H1 (cell line): ENCODE results near the gene MRPS12. TPM values are rescaled to one million over a fixed set of nuclear protein-coding genes. Genes with fewer than 3 reads are reported as not detected.

Source experiments
- CTCF ChIA-PET: fragments of 300-600 bp; sonication (Branson Sonifier 250); formaldehyde crosslinking; loops from one replicate; lab custom pipeline; 2021; ENCODE audit not compliant: partially characterized antibody; lab: Charles Lee
- POLR2A ChIA-PET: fragments of 300-600 bp; sonication (Branson Sonifier 250); formaldehyde crosslinking; loops from one replicate; lab custom pipeline; 2021; ENCODE audit warnings: inconsistent platforms; ENCODE audit not compliant: partially characterized antibody; lab: Charles Lee
- DNase-seq, 2 experiments: peaks; one replicate each; pipeline versions ENCODE4 v3.0.0 to v3.0.0-alpha.2; 2010 to 2022; ENCODE audit warnings: low spot score in 2 of 2, low read depth in 1 of 2, mixed read lengths in 1 of 2
- FAIRE-seq: peaks from 2 replicates; lab custom pipeline; 2011; peaks lifted over from hg19 to GRCh38; lab: Jason Lieb, UNC
- H2AFZ ChIP-seq: 2 replicates; pipeline ENCODE4 v1.8.1; 2012; ENCODE audit warnings: low read length, inconsistent platforms
- H2AK5ac ChIP-seq: 2 replicates; pipeline ENCODE4 v1.6.1; 2013; ENCODE audit warnings: low read depth, low read length
- H2BK120ac ChIP-seq: replicated peaks from 2 replicates; pipeline ENCODE3; 2013; ENCODE audit warnings: low read depth, low read length, inconsistent platforms
- H2BK12ac ChIP-seq: 2 replicates; pipeline ENCODE4 v1.6.1; 2013; ENCODE audit warnings: low read depth, low read length
- H2BK15ac ChIP-seq: 2 replicates; pipeline ENCODE4 v1.6.1; 2013; ENCODE audit warnings: low read length
- H2BK20ac ChIP-seq: 2 replicates; pipeline ENCODE4 v1.6.1; 2013; ENCODE audit warnings: low read length
- H2BK5ac ChIP-seq: 2 replicates; pipeline ENCODE4 v1.6.1; 2013; ENCODE audit warnings: low read depth, low read length
- H3K14ac ChIP-seq: 2 replicates; pipeline ENCODE4 v1.6.1; 2013; ENCODE audit warnings: inconsistent platforms; ENCODE audit not compliant: insufficient read length
- H3K18ac ChIP-seq: 2 replicates; pipeline ENCODE4 v1.6.1; 2013; ENCODE audit warnings: low read length; ENCODE audit errors: extremely low read depth
- H3K23ac ChIP-seq: 2 replicates; pipeline ENCODE4 v1.6.1; 2013; ENCODE audit warnings: inconsistent platforms; ENCODE audit not compliant: insufficient read length
- H3K23me2 ChIP-seq: 2 replicates; pipeline ENCODE4 v1.6.1; 2013; ENCODE audit warnings: low read depth, low read length
- H3K27ac ChIP-seq: 2 replicates; pipeline ENCODE4 v1.6.1; 2011; ENCODE audit warnings: low read depth, low read length, inconsistent platforms
- H3K27me3 ChIP-seq, 4 experiments: replicated peaks in 1 of 4; 1 replicate in 1 of 4; 2 replicates in 3 of 4; pipeline versions ENCODE4 v1.6.1 to v1.8.1; 2011 to 2013; ENCODE audit warnings: low read length in 3 of 4, mild to moderate bottlenecking in 3 of 4, inconsistent platforms in 2 of 4, mixed read lengths in 2 of 4, moderate library complexity in 1 of 4; ENCODE audit not compliant: control insufficient read depth in 3 of 4, insufficient read depth in 3 of 4; ENCODE audit errors: extremely low read depth in 1 of 4
- H3K36me3 ChIP-seq, 4 experiments: 2 replicates each; pipeline versions ENCODE4 v1.6.1 to v1.8.1; 2011 to 2013; ENCODE audit warnings: mild to moderate bottlenecking in 4 of 4, low read length in 3 of 4, moderate library complexity in 2 of 4, control low read depth in 1 of 4, inconsistent platforms in 1 of 4; ENCODE audit not compliant: insufficient read depth in 4 of 4, control insufficient read depth in 2 of 4
- H3K4ac ChIP-seq: replicated peaks from 2 replicates; pipeline ENCODE3; 2013; ENCODE audit warnings: low read length, low read depth, mixed read lengths, inconsistent platforms; ENCODE audit not compliant: insufficient read length
- H3K4me1 ChIP-seq, 4 experiments: replicated peaks in 1 of 4; 1 replicate in 1 of 4; 2 replicates in 3 of 4; pipeline versions ENCODE4 v1.6.1 to v1.8.1; 2011 to 2013; ENCODE audit warnings: low read length in 3 of 4, inconsistent platforms in 2 of 4, mixed read lengths in 1 of 4; ENCODE audit not compliant: insufficient read depth in 4 of 4, control insufficient read depth in 3 of 4
- H3K4me2 ChIP-seq, 2 experiments: 2 replicates each; pipeline versions ENCODE4 v1.6.1 to v1.8.1; 2011 to 2013; ENCODE audit warnings: low read depth in 2 of 2, low read length in 2 of 2, control low read depth in 1 of 2, inconsistent platforms in 1 of 2, mild to moderate bottlenecking in 1 of 2; ENCODE audit not compliant: insufficient read depth in 1 of 2
- H3K4me3 ChIP-seq, 4 experiments: fragments of 200-600, 300-600 bp in 1 of 4; sonication (generic), shearing (Covaris generic), sonication (Bioruptor Twin) in 1 of 4; 2 replicates each; pipeline versions ENCODE4 v1.5.1 to v1.8.1; 2011 to 2016; ENCODE audit warnings: low read length in 4 of 4, low read depth in 3 of 4, control low read depth in 2 of 4, inconsistent platforms in 2 of 4, mild to moderate bottlenecking in 2 of 4, mixed read lengths in 1 of 4, moderate library complexity in 1 of 4; ENCODE audit not compliant: insufficient read depth in 2 of 4; ENCODE audit errors: extremely low read depth in 1 of 4
- H3K56ac ChIP-seq: replicated peaks from 2 replicates; pipeline ENCODE3; 2013; ENCODE audit warnings: low read depth, mild to moderate bottlenecking, mixed read lengths, low read length, inconsistent platforms; ENCODE audit not compliant: insufficient read length
- H3K79me1 ChIP-seq: 2 replicates; pipeline ENCODE4 v1.6.1; 2013; ENCODE audit warnings: low read depth, low read length, control low read depth
- H3K79me2 ChIP-seq, 2 experiments: 2 replicates each; pipeline versions ENCODE4 v1.6.1 to v1.8.1; 2012 to 2013; ENCODE audit warnings: low read length in 2 of 2, mild to moderate bottlenecking in 2 of 2, inconsistent platforms in 1 of 2; ENCODE audit not compliant: insufficient read depth in 2 of 2, control insufficient read depth in 1 of 2
- H3K9ac ChIP-seq, 4 experiments: replicated peaks in 1 of 4; 1 replicate in 1 of 4; 2 replicates in 3 of 4; pipeline versions ENCODE4 v1.6.1 to v1.8.1; 2011 to 2013; ENCODE audit warnings: low read depth in 3 of 4, low read length in 3 of 4, control low read depth in 2 of 4, mild to moderate bottlenecking in 2 of 4, moderate library complexity in 2 of 4, inconsistent platforms in 1 of 4; ENCODE audit errors: extremely low read depth in 1 of 4
- H3K9me3 ChIP-seq, 2 experiments: 2 replicates each; pipeline versions ENCODE4 v1.6.1 to v1.8.1; 2012 to 2013; ENCODE audit warnings: mild to moderate bottlenecking in 2 of 2, moderate library complexity in 2 of 2, control low read depth in 1 of 2, inconsistent platforms in 1 of 2, low read depth in 1 of 2, low read length in 1 of 2, mixed read lengths in 1 of 2; ENCODE audit not compliant: insufficient read depth in 2 of 2
- H4K20me1 ChIP-seq, 2 experiments: replicated peaks in 1 of 2; 2 replicates each; pipeline versions ENCODE3 to v1.8.1; 2011 to 2013; ENCODE audit warnings: inconsistent platforms in 2 of 2, low read length in 2 of 2, mild to moderate bottlenecking in 1 of 2; ENCODE audit not compliant: insufficient read depth in 2 of 2, control insufficient read depth in 1 of 2
- H4K5ac ChIP-seq: 2 replicates; pipeline ENCODE4 v1.6.1; 2013; ENCODE audit warnings: low read length, low read depth, mixed read lengths, inconsistent platforms; ENCODE audit not compliant: insufficient read length
- H4K8ac ChIP-seq: 2 replicates; pipeline ENCODE4 v1.8.0; 2013; ENCODE audit warnings: mild to moderate bottlenecking, moderate library complexity, low read length, inconsistent platforms; ENCODE audit not compliant: insufficient read depth; ENCODE audit errors: extremely low read depth
- H4K91ac ChIP-seq: replicated peaks from 2 replicates; pipeline ENCODE3; 2013; ENCODE audit warnings: low read length, mixed read lengths, inconsistent platforms; ENCODE audit not compliant: insufficient read length
- CBX5 ChIP-seq: fragments of 300-800, 300-1000 bp; sonication (generic); IDR thresholded peaks from 2 replicates; pipeline ENCODE4 v1.7.1; 2016; ENCODE audit warnings: antibody characterized with exemption, low read length, low read depth
- CEBPB ChIP-seq: IDR thresholded peaks from 2 replicates; pipeline ENCODE4 v1.6.1; 2012; ENCODE audit warnings: low read depth, low read length
- KDM1A ChIP-seq: fragments of 200-600, 300-600 bp; sonication (generic); IDR thresholded peaks from 2 replicates; pipeline ENCODE4 v1.7.1; 2016; ENCODE audit warnings: mild to moderate bottlenecking, low read length, borderline replicate concordance
- POU5F1 ChIP-seq: IDR thresholded peaks from 2 replicates; pipeline ENCODE4 v1.6.1; 2011; ENCODE audit warnings: low read depth, mild to moderate bottlenecking, low read length, moderate library complexity
- RXRA ChIP-seq: IDR thresholded peaks from 2 replicates; pipeline ENCODE4 v1.6.1; 2011; ENCODE audit warnings: low read depth, mild to moderate bottlenecking, low read length, moderate library complexity; ENCODE audit not compliant: insufficient read depth
- SUZ12 ChIP-seq: fragments of 200-600 bp; sonication (generic); IDR thresholded peaks from 2 replicates; pipeline ENCODE4 v1.6.1; 2012; ENCODE audit warnings: mild to moderate bottlenecking, inconsistent platforms, low read length, moderate library complexity, mixed read lengths
- TAF7 ChIP-seq: optimal IDR thresholded peaks from 2 replicates; pipeline ENCODE3; 2011; ENCODE audit warnings: low read depth, mild to moderate bottlenecking, inconsistent platforms, low read length, moderate library complexity, borderline replicate concordance
- TBP ChIP-seq: IDR thresholded peaks from 2 replicates; pipeline ENCODE4 v1.6.1; 2011; ENCODE audit warnings: low read depth, low read length, improper control_type of control experiment
- TEAD4 ChIP-seq: IDR thresholded peaks from 2 replicates; pipeline ENCODE4 v1.6.1; 2012; ENCODE audit warnings: low read depth, low read length, inconsistent platforms, mixed read lengths
- YY1 ChIP-seq: IDR thresholded peaks from 2 replicates; pipeline ENCODE4 v1.6.1; 2011; ENCODE audit warnings: low read depth, mild to moderate bottlenecking, low read length
- WGBS, 2 experiments: shearing (Covaris generic) in 1 of 2; methylation state at CpG; one replicate each; pipeline versions ENCODE4 v1.1.6 to v1.1.7; 2013 to 2015; ENCODE audit warnings: low lambda C conversion rate in 2 of 2, mixed read lengths in 2 of 2, inconsistent platforms in 1 of 2, low coverage in 1 of 2, missing lambda C conversion rate in 1 of 2; ENCODE audit not compliant: insufficient replicate concordance in 2 of 2, insufficient coverage in 1 of 2, insufficient read length in 1 of 2; ENCODE audit errors: extremely low coverage in 1 of 2, missing lambda C conversion rate in 1 of 2; 5-methylcytosine and 5-hydroxymethylcytosine counted together
- polyA plus RNA-seq, 7 experiments: library from polyadenylated mRNA; depleted of rRNA in 3 of 7; stranded (reverse) in 5 of 7; unstranded in 2 of 7; fragments of >200 nt in 5 of 7; fragments of 200-250 nt in 2 of 7; gene quantifications; 1 replicate in 5 of 7; 2 replicates in 1 of 7; 4 replicates in 1 of 7; pipeline versions ENCODE4 v1.2.1 to v1.2.3, GENCODE V29; 2011 to 2013; ENCODE audit warnings: missing spikeins in 2 of 7, mixed read lengths in 2 of 7
- total RNA-seq: library from RNA; stranded (reverse); fragmentation: NEBNext Ultra II Directional; extraction: Animal tissue kit (Norgen Biotek cat#: 25700); gene quantifications from 2 replicates; pipeline ENCODE4 v1.2.1, GENCODE V29; 2021
- TF ChIP-seq, protein P1 (sequence below): IDR thresholded peaks from 2 replicates; pipeline ENCODE4 v1.6.1; 2012; ENCODE audit warnings: low read length, inconsistent platforms

MRPS12 gene
- total and polyA plus RNA-seq, 2 of the 8 experiments (the other 6 are each of a cell fraction or from before 2014, with no cell fraction given) = 79.0 to 175 TPM

DNA sequence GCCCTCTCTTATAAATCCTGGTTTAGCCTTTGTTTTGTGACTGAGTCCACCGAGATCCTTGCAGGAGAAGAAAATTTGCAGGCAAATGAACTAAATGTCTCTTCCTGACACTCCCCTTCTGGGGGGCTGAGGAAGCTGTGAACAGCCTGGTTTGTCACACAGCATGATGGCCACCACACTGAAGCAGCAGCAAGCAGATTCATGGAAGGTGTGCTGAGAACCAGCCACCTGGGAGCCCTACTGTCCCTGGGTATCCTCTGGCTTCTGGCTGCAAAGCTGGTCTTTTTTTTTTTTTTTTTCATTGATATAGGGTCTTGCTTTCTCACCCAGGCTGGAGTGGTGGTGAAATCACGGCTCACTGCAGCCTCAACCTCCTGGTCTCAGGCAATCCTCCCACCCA is 11.2 kb downstream of the MRPS12 start:
- no peak overlapping the region for H3K14ac ChIP-seq
- H3K23me2 ChIP-seq = no peaks in the 10 kb centered on the region
- no peaks in the 10 kb centered on the region for H4K20me1 ChIP-seq
- CTCF ChIA-PET = interaction anchor here (14.5 kb wide), 1 partner anchor 9 kb away, joined by 120 read pairs; the partner anchor contains the start of genes MRPS12 and SARS2
- no peak overlapping the region for H3K23ac ChIP-seq
- H3K27me3 ChIP-seq = no peaks in the 10 kb centered on the region
- no peak overlapping the region for H3K18ac ChIP-seq
- no peak overlapping the region for H3K9ac ChIP-seq
- peaks cover 0 to 4% (median 0%) of the 10 kb centered on the region in 4 experiments; a peak in 2 of 8 replicates for H3K36me3 ChIP-seq
- no peak overlapping the region for H3K27ac ChIP-seq
- no peak overlapping the region for H3K56ac ChIP-seq
- POLR2A ChIA-PET = interaction anchor here (0.8 kb wide), 1 partner anchor 10 kb away, joined by 5 read pairs; no protein-coding TSS in a partner anchor
- no peaks in the 10 kb centered on the region for H3K79me2 ChIP-seq
- H3K79me1 ChIP-seq = no peaks in the 10 kb centered on the region
- H4K5ac ChIP-seq = no peak overlapping the region
- no peaks in the 10 kb centered on the region for H3K4me1 ChIP-seq
- no peak overlapping the region for H3K4me3 ChIP-seq
- no peak overlapping the region for H3K4ac ChIP-seq
- no peak overlapping the region for H2AFZ ChIP-seq
- H4K91ac ChIP-seq = no peak overlapping the region
- DNase-seq = no peak
- 95% methylated on average over 2 of the region's 2 CpGs; no CpG with 5 or more reads in 1 of the 2 experiments for WGBS, 2 experiments
- no peak overlapping the region for H3K4me2 ChIP-seq
- no peak overlapping the region for H2AK5ac ChIP-seq
- H4K8ac ChIP-seq = no peak overlapping the region
- no peak overlapping the region for H2BK12ac ChIP-seq
- no peak overlapping the region for H2BK15ac ChIP-seq
- H2BK20ac ChIP-seq = no peak overlapping the region
- no peak for FAIRE-seq
- no peak overlapping the region for H2BK5ac ChIP-seq
- H3K9me3 ChIP-seq = no peaks in the 10 kb centered on the region
- no peak overlapping the region for H2BK120ac ChIP-seq
- TF ChIP-seq CEBPB = no peak
- TF ChIP-seq POU5F1 = no peak
- TF ChIP-seq, protein P1, sequence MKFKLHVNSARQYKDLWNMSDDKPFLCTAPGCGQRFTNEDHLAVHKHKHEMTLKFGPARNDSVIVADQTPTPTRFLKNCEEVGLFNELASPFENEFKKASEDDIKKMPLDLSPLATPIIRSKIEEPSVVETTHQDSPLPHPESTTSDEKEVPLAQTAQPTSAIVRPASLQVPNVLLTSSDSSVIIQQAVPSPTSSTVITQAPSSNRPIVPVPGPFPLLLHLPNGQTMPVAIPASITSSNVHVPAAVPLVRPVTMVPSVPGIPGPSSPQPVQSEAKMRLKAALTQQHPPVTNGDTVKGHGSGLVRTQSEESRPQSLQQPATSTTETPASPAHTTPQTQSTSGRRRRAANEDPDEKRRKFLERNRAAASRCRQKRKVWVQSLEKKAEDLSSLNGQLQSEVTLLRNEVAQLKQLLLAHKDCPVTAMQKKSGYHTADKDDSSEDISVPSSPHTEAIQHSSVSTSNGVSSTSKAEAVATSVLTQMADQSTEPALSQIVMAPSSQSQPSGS = no peak
- no peak for TF ChIP-seq YY1
- no peak for TF ChIP-seq TEAD4
- no peak for TF ChIP-seq SUZ12
- TF ChIP-seq TBP = no peak
- TF ChIP-seq CBX5 = no peak
- TF ChIP-seq RXRA = no peak
- TF ChIP-seq TAF7 = no peak
- TF ChIP-seq KDM1A = no peak
